ENCODE data around the gene MYLK4. TPM values are rescaled to one million over a fixed set of nuclear protein-coding genes. Genes with fewer than 3 reads are reported as not detected.
A peak's percentile ranks its signal among the peaks of the same experiment; 100 is the strongest.

Gene MYLK4
- total RNA-seq, 2 donors from 2014 or later, result 0.24 to 0.33 TPM

- Mint-ChIP-seq H3K36me3 (no peaks in the 10 kb centered on the region), H3K9me3 (no peaks in the 10 kb centered on the region), H3K27ac (peak overlapping the region in 1 of 2 donors; percentile 32), H3K27me3 (no peaks in the 10 kb centered on the region), H3K4me1 (ENCODE audit: low read depth in 2 of 2) (peaks cover 24 to 35% of the 10 kb centered on the region in 2 donors), H3K4me3 (no peak overlapping the region)
- ATAC-seq, result no peak
- no peak for DNase-seq (ENCODE audit: low spot score)
Measured at GRCh38 chr6:2786269-2786668, 35.5 kb upstream of the MYLK4 start.

DNA sequence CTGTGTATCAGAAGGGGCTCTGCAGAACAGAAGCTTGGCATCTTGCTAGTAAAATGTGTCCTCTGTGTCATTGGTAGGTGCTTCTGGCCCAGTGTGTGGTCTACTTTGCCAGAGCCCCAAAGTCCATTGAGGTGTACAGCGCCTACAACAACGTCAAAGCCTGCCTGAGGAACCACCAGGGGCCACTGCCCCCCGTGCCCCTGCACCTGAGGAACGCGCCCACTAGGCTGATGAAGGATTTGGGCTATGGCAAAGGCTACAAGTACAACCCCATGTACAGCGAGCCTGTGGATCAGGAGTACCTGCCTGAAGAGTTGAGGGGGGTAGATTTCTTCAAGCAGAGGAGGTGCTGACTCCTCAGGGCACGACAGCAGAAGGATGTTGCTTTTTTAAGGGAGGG lies 34.2 kb upstream of the MYLK4 start:
- ATAC-seq, result no peak
- no peaks in the 10 kb centered on the region for H3K36me3 Mint-ChIP-seq
- H3K27me3 Mint-ChIP-seq, result no peaks in the 10 kb centered on the region
- H3K9me3 Mint-ChIP-seq, result no peaks in the 10 kb centered on the region
- H3K4me1 Mint-ChIP-seq (ENCODE audit: low read depth in 2 of 2), result peaks cover 17 to 28% of the 10 kb centered on the region in 2 donors
- no peak for DNase-seq (ENCODE audit: low spot score)
- no peak overlapping the region for H3K27ac Mint-ChIP-seq
- no peak overlapping the region for H3K4me3 Mint-ChIP-seq

GRCh38 chr6:2784061-2784460 lies 33.3 kb upstream of the MYLK4 start:
- H3K9me3 Mint-ChIP-seq, result no peaks in the 10 kb centered on the region
- ATAC-seq (peak; percentile 64 to 65), DNase-seq (ENCODE audit: low spot score) (no peak)
- peak overlapping the region in 1 of 2 donors; percentile 13 for H3K27ac Mint-ChIP-seq
- H3K36me3 Mint-ChIP-seq, result no peaks in the 10 kb centered on the region
- H3K4me3 Mint-ChIP-seq, result no peak overlapping the region
- peaks cover 17 to 29% of the 10 kb centered on the region in 2 donors for H3K4me1 Mint-ChIP-seq (ENCODE audit: low read depth in 2 of 2)
- no peaks in the 10 kb centered on the region for H3K27me3 Mint-ChIP-seq

- no peak for DNase-seq (ENCODE audit: low spot score)
- no peaks in the 10 kb centered on the region for H3K9me3 Mint-ChIP-seq
- H3K27ac Mint-ChIP-seq, result peak overlapping the region in 1 of 2 donors; percentile 13
- H3K4me1 Mint-ChIP-seq (ENCODE audit: low read depth in 2 of 2), result peaks cover 17 to 32% of the 10 kb centered on the region in 2 donors
- H3K36me3 Mint-ChIP-seq, result no peaks in the 10 kb centered on the region
- no peak overlapping the region for H3K4me3 Mint-ChIP-seq
- H3K27me3 Mint-ChIP-seq, result no peaks in the 10 kb centered on the region
- peak in 1 of 2 donors; percentile 45 for ATAC-seq
Measured at GRCh38 chr6:2783188-2783963, 32.7 kb upstream of the MYLK4 start.

DNA sequence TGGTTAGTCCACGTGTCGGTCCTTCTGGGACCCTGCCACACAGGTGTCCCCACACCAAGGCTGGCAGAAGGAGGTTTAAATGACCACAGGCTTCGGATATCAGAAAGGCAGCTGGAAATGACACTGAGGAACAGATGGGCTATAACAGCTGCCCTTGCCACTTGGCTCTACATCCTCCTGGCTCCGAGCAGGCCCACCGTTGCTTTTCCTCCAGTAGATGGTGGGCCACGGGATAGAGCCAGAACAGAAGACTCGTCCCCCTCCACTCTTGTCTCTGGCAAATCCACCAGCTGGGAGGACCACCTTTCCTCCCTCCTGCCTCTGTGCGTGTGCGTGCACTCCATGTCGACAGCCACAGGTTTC lies 32.1 kb upstream of the MYLK4 start:
- H3K9me3 Mint-ChIP-seq, result no peaks in the 10 kb centered on the region
- no peaks in the 10 kb centered on the region for H3K36me3 Mint-ChIP-seq
- H3K27ac Mint-ChIP-seq, result peak overlapping the region in 1 of 2 donors; percentile 13

GRCh38 chr6:2782356-2782708 lies 31.6 kb upstream of the MYLK4 start:
- DNase-seq (ENCODE audit: low spot score), result no peak
- H3K9me3 Mint-ChIP-seq, result no peaks in the 10 kb centered on the region
- no peak for ATAC-seq
- H3K4me1 Mint-ChIP-seq (ENCODE audit: low read depth in 2 of 2), result peaks cover 22 to 35% of the 10 kb centered on the region in 2 donors
- no peak overlapping the region for H3K4me3 Mint-ChIP-seq
- H3K36me3 Mint-ChIP-seq, result peaks cover 4% of the 10 kb centered on the region
- H3K27me3 Mint-ChIP-seq, result no peaks in the 10 kb centered on the region
- no peak overlapping the region for H3K27ac Mint-ChIP-seq

More for the DNA sequence above, 32.1 kb upstream of the MYLK4 start:
- Mint-ChIP-seq H3K4me3 (no peak overlapping the region), H3K4me1 (ENCODE audit: low read depth in 2 of 2) (peaks cover 17 to 34% of the 10 kb centered on the region in 2 donors), H3K27me3 (no peaks in the 10 kb centered on the region)
- no peak for DNase-seq (ENCODE audit: low spot score)
- no peak for ATAC-seq

DNA sequence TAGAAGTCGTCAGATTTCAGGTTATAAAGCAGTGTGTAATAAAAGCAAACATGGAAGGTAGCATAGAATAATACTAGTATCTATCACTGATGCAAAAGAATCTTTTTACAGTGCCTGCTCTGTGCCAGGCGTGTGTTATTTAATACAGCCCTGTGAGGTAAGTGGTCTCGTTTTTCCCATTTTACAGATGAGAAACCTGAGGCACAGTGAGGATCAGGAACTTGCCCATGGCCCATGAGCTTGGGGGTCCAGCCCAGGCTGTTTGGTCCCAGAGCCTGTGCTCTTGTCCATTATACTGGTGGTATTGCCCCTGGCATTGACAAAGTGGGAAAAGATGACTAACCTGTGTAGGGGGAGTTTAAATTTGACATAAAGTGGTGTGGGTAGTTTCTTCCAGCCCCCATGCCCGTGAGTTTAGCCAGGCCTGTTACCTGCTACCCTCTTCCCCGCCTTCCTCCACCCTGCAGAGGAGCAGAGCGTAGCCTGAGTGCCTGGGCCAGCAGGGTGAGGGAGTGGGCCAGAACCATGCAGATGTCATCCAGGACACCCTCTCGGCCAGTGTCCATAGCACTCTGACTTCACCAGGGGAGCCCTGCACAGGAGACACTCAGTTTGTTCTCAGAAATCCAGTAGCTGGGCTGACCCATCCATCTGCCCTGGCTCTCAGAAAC lies 31.1 kb upstream of the MYLK4 start:
- ATAC-seq, result peak in 1 of 2 donors; percentile 29
- peaks cover 4% of the 10 kb centered on the region for H3K36me3 Mint-ChIP-seq
- no peak overlapping the region for H3K27ac Mint-ChIP-seq
- peaks cover 23 to 32% of the 10 kb centered on the region in 2 donors for H3K4me1 Mint-ChIP-seq (ENCODE audit: low read depth in 2 of 2)
- H3K4me3 Mint-ChIP-seq, result no peak overlapping the region
- no peaks in the 10 kb centered on the region for H3K27me3 Mint-ChIP-seq
- DNase-seq (ENCODE audit: low spot score), result no peak
- H3K9me3 Mint-ChIP-seq, result no peaks in the 10 kb centered on the region

GRCh38 chr6:2780102-2780737 lies 29.5 kb upstream of the MYLK4 start:
- Mint-ChIP-seq H3K27ac (no peak overlapping the region), H3K9me3 (no peaks in the 10 kb centered on the region), H3K4me3 (no peak overlapping the region), H3K27me3 (no peaks in the 10 kb centered on the region), H3K36me3 (peaks cover 6% of the 10 kb centered on the region), H3K4me1 (ENCODE audit: low read depth in 2 of 2) (peaks cover 19 to 33% of the 10 kb centered on the region in 2 donors)
- DNase-seq (ENCODE audit: low spot score) (no peak), ATAC-seq (no peak)

DNA sequence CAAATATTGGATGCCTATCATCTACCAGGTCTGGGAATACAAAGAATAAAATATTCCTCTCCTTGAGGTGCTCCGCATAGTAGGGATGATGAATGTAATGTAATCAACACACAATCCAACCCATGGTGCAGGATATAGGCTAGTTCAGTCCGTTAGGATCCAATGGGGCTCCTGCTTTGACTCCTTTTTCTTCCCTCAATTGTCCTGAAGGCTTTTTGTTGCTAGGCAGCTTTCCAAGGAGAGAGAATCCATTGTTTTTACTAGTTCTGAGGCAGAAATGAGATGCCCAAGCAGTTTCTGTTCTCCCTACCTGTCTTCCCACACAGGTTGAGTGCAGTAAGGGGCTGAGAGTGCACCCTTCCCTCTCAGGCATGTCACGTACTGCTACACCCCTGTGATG lies 26.5 kb upstream of the MYLK4 start:
- Mint-ChIP-seq H3K27ac (no peak overlapping the region), H3K9me3 (no peaks in the 10 kb centered on the region), H3K27me3 (no peaks in the 10 kb centered on the region), H3K36me3 (peaks cover 10% of the 10 kb centered on the region), H3K4me3 (no peak overlapping the region), H3K4me1 (ENCODE audit: low read depth in 2 of 2) (peaks cover 25 to 30% of the 10 kb centered on the region in 2 donors)
- DNase-seq (ENCODE audit: low spot score) (no peak), ATAC-seq (no peak)

- H3K36me3 Mint-ChIP-seq, result peaks cover 15% of the 10 kb centered on the region
- DNase-seq (ENCODE audit: low spot score) (no peak), ATAC-seq (no peak)
- no peak overlapping the region for H3K4me3 Mint-ChIP-seq
- H3K4me1 Mint-ChIP-seq (ENCODE audit: low read depth in 2 of 2), result peaks cover 32 to 37% of the 10 kb centered on the region in 2 donors
- no peaks in the 10 kb centered on the region for H3K27me3 Mint-ChIP-seq
- no peaks in the 10 kb centered on the region for H3K9me3 Mint-ChIP-seq
- no peak overlapping the region for H3K27ac Mint-ChIP-seq
Measured at GRCh38 chr6:2775003-2775402, 24.3 kb upstream of the MYLK4 start.

- Mint-ChIP-seq H3K9me3 (no peaks in the 10 kb centered on the region), H3K27ac (no peak overlapping the region), H3K4me1 (ENCODE audit: low read depth in 2 of 2) (peaks cover 37 to 46% of the 10 kb centered on the region in 2 donors), H3K27me3 (no peaks in the 10 kb centered on the region), H3K36me3 (peaks cover 20% of the 10 kb centered on the region), H3K4me3 (no peak overlapping the region)
- ATAC-seq (no peak), DNase-seq (ENCODE audit: low spot score) (no peak)
Measured at GRCh38 chr6:2773449-2773848, 22.7 kb upstream of the MYLK4 start.

- peaks cover 23% of the 10 kb centered on the region for H3K36me3 Mint-ChIP-seq
- no peak overlapping the region for H3K27ac Mint-ChIP-seq
- H3K4me3 Mint-ChIP-seq, result no peak overlapping the region
- no peak for DNase-seq (ENCODE audit: low spot score)
- H3K4me1 Mint-ChIP-seq (ENCODE audit: low read depth in 2 of 2), result peaks cover 40 to 52% of the 10 kb centered on the region in 2 donors
- no peak for ATAC-seq
- no peaks in the 10 kb centered on the region for H3K9me3 Mint-ChIP-seq
- H3K27me3 Mint-ChIP-seq, result no peaks in the 10 kb centered on the region
Measured at GRCh38 chr6:2772840-2773239, 22.1 kb upstream of the MYLK4 start.

GRCh38 chr6:2771079-2771478 lies 20.4 kb upstream of the MYLK4 start:
- Mint-ChIP-seq H3K27ac (no peak overlapping the region), H3K27me3 (no peaks in the 10 kb centered on the region), H3K36me3 (peaks cover 19% of the 10 kb centered on the region), H3K4me3 (no peak overlapping the region), H3K4me1 (ENCODE audit: low read depth in 2 of 2) (peaks cover 44 to 57% of the 10 kb centered on the region in 2 donors), H3K9me3 (no peaks in the 10 kb centered on the region)
- DNase-seq (ENCODE audit: low spot score) (no peak), ATAC-seq (no peak)

DNA sequence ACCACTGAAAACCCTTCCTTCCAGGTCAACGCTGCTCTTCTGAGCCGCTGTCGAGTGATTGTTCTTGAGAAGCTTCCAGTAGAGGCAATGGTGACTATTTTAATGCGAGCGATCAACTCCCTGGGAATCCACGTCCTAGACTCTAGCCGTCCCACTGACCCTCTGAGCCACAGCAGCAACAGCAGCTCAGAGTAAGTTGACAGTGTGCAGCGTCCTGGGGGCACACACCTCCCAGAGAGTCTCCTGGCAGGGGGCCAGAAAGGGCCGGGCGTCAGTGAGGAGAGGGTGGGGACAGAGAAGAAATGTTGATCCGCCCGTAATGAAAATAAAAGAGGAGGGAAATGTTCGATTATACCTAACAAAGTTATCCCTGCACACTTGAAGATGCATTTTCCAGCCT lies 19.4 kb upstream of the MYLK4 start:
- Mint-ChIP-seq H3K4me1 (ENCODE audit: low read depth in 2 of 2) (peaks cover 43 to 55% of the 10 kb centered on the region in 2 donors), H3K9me3 (no peaks in the 10 kb centered on the region), H3K27ac (no peak overlapping the region), H3K27me3 (no peaks in the 10 kb centered on the region), H3K36me3 (peaks cover 17% of the 10 kb centered on the region), H3K4me3 (no peak overlapping the region)
- ATAC-seq (no peak), DNase-seq (ENCODE audit: low spot score) (no peak)
